Activated CD4-positive, alpha-beta memory T cell treated with anti-CD3 and anti-CD28 coated beads for 36 hours (primary cell): ENCODE results near the gene NFAT5. TPM values are rescaled to one million over a fixed set of nuclear protein-coding genes. Genes with fewer than 3 reads are reported as not detected.

Source experiments
- microRNA-seq: library from miRNA; unstranded; fragments of <30 nt; microRNA quantifications from one replicate; pipeline ENCODE4 v1.2.0, GENCODE V29; 2022; ENCODE audit warnings: borderline number of aligned reads, borderline microRNAs expressed, borderline replicate concordance
- total RNA-seq, 2 experiments: library from RNA; stranded (reverse); gene quantifications; one replicate each; pipeline ENCODE4 v1.2.3, GENCODE V29; 2021

NFAT5 gene
- total RNA-seq, 2 experiments from 2014 or later: 28.2 to 32.7 TPM

Small RNAs within 50 kb of the gene (microRNA-seq; reads per million reads assigned to microRNA genes)
- 3.9 reads per million, percentile 5 among the genes with 10 or more reads in this experiment for gene MIR1538

Other genes with a start within 250 kb of the NFAT5 start
- gene PDF, start 235.4 kb upstream of the NFAT5 start, total RNA-seq: 10 to 100 TPM; 16.2 to 17.6 TPM
- 10 to 100 TPM; 25.4 to 27.9 TPM for gene COG8, start 226.4 kb upstream of the NFAT5 start, total RNA-seq
- 10 to 100 TPM; 43.3 to 47.1 TPM for gene NIP7, start 226.2 kb upstream of the NFAT5 start, total RNA-seq
- under 1 TPM; 0.58 to 0.86 TPM for gene TMED6, start 214.2 kb upstream of the NFAT5 start, total RNA-seq
- gene TERF2, start 180.0 kb upstream of the NFAT5 start, total RNA-seq: 10 to 100 TPM; 39.5 to 42.5 TPM
- 100 to 1,000 TPM; 147 to 152 TPM for gene CYB5B, start 141.3 kb upstream of the NFAT5 start, total RNA-seq
- gene NQO1, start 160.6 kb downstream of the NFAT5 start, total RNA-seq: 10 to 100 TPM; 14.9 to 18.2 TPM
- gene NOB1, start 189.0 kb downstream of the NFAT5 start, total RNA-seq: 10 to 100 TPM; 92.4 to 95.2 TPM
- 10 to 100 TPM; 35.8 to 39.5 TPM for gene WWP2, start 196.4 kb downstream of the NFAT5 start, total RNA-seq